ENCODE data around the gene UBE2R2.
"Not testable (repeated sequence)": the region's sequence is repeated elsewhere in the genome, so short reads cannot be mapped to it uniquely, and the experiment has no call there.

The UBE2R2 gene

DNA sequence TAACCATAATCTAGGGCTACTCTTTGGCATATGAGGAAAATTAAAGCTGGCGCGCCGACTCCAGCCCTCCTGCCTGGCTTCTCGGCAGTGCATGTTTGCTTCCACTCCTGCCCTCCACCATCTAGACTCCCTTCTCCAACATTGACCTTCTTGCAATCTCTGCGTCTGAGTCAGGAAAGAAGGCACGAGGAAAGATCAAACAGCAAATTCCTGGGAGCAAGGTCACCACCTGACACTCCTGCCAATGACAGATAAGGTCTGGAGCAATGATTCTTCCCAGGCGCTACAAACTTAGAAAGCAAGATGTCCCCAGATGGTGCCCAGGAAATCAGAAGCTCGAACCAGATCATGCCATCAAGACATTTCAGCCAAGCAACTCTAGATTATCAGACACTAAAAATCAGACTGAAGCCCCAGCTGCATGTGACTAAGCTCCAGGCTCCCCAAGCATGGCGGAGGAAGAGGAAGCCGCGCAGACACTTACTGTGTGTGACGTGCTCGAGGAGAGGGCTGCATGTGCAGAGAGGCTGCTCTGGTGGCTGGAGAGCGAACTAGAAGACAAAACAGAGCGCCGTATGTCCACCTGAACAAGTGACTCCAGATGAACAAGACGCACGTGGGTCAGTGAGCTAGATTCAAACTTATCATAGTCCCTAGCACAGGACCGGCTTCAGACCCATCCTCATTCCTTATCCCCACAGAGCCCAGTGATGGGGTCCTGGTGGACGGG lies 115.3 kb downstream of the UBE2R2 start:
- no peak for DNase-seq

DNA sequence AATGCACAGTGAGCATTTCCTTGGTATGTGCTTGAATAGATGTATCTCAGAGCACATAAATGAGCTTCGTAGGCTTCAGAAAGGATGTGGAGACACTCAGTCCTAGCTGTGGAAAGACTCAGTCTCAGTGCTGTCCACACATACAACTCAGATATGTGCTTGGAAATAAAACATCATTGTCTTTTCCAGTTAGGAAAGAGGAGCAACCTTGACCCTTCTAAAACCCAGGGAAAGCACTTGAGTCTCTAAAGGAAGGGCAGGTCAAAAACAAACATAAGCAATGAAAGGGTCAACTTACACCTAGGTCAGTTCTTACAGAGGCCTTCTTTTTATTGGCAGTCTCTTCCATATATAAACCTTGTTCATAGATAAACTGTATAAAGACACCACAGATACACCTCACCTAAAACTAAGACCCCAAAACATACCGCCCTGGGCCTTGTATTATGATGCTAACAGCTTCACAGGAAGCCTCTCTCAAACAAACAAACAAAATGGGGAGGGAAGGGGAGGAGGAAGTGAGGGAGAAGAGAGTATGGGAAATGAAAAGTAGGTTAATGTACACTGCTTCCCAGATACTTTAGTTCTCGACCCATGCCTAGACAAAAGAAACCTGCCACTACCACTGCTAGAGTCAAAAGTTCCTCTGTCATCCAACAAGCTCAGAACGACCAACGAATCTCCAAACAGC lies 117.4 kb downstream of the UBE2R2 start:
- DNase-seq: no peak

DNA sequence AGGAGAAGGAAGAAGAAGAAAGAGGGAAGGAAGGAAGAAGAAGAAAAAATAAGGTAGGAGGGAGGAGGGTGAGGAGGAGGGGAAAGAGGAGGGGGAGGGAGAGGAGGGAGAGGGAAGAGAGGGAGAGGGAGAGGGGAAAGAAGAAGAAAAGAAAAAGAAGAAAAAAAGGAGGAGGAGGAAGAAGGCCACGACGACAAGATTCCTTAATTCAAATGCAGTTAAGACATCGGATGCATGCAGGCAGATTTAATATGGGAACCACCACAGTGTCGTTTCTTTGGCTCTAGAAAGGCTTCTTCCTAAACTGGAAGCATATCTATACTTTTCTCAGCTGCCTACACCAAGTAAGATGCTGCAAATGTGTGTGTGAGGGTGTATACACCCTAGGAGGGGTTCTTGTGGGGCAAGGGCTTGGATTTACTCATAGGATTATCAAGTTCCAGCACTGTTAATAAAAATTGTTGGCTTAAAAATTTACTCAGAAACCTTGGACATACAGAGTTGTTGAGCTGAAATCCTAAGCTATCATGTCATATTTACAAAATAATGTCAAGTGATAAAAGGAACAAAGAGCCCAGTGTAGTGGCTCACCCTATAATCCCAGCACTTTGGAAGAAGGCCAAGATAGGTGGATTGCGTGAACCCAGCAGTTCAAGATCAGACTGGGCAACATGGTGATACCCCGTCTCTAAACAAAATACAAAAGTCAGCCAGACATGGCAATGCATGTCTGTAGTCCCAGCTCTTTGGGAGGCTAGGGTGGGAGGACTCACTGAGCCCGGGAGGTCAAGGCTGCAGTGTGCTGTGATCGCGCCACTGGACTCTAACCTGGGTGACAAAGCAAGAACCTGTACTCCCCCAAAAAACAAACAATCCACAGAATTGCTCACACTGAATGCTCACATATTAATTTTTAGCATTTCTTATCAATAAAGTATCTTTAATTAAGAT lies 123.2 kb downstream of the UBE2R2 start:
- no peak for DNase-seq

DNA sequence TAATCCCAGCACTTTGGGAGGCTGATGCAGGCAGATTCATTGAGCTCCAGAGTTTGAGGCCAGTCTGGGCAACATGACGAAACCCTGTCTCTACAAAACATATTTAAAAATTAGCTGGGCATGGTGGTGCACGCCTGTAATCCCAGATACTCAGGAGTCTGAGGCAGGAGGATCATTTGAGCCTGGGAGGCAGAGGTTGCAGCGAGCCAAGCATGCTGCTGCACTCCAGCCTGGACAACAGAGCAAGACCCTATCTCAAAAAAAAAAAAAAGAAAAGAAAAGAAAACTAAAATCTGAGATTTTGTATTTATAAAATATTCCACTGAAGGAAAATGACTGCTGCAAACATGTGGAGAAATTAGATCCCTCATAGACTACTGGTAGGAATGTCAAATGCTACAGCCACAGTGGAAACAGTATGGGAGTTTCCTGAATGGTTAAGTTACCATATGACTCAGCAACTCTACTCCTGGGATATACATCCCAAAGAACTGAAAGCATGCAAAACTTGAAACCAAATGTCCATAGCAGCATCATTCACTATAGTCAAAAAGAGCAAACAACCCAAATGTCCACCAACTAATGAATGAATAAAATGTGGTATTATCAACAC lies 125.6 kb downstream of the UBE2R2 start:
- no peak for DNase-seq

DNA sequence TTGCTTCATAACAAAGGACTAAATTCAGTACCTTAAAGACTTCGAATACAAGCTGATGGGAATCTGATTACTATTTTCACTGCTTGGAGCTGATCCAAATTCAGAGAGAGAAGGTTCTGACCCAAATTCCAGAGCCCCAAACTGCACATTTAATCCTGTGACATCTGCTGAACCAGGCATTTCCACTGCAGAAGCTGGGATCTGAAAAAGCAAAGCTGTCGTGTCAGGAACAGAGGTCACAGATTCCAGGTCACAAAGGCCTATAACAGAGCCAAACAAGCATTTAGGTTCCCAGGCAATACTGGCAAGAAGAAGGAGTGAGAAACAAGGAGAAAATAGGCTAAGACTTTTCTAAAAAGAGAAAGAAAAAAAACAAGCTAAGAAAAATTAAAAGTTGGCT lies 126.4 kb downstream of the UBE2R2 start:
- DNase-seq: no peak

DNA sequence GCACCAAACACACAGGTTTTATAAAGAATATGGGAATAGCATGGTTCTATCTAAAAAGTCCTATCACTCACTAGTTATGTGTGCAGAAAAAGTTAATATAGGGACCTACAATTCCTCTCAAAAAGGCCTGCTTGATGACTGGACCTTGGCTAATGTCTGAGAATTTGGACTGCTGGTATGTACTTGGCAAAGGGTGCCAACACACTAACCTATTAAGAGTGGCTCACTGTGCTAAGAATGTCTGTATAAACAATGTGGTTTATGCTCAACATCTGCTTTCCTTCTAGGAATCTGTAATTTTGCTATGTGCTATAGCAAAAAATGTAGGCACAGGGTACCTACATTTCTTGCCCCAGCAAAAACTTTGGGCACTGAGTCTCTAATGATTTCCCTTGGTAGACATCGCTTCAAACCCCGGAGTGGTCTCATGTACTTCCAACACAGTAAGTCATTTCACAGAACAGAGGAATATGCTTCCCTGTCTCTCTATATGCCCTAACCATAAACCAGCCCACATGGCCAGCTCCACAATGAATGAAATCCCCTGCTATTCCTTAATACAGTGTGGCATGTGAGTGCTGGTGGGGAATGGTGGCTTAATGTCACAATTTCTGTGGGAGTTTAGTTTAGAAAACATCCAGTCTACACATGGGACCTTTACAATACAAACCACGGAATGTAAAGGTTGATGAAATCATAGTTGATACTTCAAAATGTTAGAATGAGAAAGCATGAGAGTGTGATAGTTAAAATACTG lies 130.0 kb downstream of the UBE2R2 start:
- DNase-seq: no peak

DNA sequence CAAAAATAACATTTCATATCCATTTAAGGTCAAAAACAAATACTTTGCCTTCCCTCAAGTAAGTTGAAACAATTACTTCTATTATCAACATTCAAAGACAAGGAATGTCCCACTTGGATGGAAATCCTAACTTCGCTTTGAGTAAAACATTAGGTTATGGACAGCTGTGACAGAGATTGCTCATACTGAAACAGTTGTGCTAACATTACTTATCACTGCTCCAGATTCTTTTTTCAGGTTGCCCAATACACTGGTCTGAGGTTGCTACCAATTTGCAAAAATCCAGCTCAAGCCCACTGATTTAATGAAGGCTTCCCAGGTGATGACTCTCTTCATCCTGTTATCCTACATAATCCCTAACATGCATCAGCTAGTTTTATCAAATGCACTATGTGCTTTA lies 133.4 kb downstream of the UBE2R2 start:
- DNase-seq: no peak

DNA sequence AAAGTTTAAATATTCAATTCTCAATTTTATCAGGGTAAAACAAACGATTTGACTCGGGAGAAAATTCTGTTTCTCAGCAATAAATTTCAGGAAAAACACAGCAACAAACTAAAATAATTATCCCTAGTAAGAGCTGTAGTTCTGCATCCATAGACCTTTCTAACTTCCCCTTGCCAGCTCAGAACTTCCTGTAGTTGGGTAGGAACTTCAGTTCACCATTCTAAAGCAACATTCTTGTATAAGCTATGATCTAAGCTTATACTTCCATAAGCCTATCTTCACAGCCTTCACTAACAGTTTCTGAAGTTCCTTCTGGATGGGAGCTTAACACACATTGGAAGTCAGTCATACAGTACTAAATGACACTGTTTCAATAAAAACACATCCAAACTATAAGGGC lies 135.1 kb downstream of the UBE2R2 start:
- no peak for DNase-seq

DNA sequence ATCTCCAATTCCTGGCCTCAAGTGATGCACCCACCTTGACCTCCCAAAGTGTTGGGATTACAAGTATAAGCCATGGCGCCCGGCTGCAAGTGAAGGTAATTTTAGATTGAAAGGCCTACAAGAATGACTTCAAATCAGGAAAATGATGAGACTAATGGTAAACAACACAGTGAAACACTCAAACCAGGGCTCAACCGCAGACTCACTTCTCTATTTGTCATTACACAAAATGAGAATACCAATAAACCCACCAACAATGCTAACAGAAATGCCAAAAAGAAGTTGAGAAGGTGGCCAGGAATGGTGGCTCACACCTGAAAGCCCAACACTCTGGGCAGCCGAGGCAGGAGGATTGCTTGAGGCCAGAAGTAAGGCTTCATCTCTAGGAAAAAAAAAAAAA lies 139.6 kb downstream of the UBE2R2 start:
- DNase-seq: no peak

DNA sequence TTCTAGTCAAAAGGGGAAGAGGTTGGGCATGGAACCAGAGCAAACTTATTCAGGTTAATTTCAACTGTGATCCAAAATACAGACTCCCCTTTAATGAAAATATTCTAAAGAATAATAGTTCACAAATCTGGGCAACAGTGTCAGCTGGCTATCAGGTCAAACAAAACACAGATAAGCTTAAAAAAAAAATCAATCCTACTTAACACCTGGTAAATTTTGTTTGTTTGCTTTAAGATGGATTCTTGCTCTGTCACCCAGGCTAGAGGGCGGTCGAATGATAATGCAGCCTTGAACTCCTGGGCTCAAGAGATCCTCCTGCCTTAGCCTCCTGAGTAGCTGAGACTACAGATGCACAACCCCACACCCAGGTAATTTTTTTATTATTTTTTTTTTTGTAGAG lies 142.8 kb downstream of the UBE2R2 start:
- no peak for DNase-seq

DNA sequence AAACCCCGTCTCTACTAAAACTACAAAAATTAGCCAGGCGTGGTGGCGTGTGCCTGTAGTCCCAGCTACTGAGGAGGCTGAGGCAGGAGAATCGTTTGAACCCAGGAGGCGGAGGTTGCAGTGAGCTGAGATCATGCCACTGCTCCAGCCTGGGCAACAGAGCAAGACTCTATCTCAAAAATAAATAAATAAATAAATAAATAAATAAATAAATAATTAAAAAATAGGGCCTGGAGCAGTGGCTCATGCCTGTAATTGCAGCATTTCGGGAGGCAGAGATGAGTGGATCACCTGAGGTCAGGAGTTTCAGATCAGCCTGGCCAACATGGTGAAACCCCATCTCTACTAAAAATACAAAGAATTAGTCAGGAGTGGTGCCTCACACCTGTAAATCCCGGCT lies 145.5 kb downstream of the UBE2R2 start:
- not testable (repeated sequence) for DNase-seq

DNA sequence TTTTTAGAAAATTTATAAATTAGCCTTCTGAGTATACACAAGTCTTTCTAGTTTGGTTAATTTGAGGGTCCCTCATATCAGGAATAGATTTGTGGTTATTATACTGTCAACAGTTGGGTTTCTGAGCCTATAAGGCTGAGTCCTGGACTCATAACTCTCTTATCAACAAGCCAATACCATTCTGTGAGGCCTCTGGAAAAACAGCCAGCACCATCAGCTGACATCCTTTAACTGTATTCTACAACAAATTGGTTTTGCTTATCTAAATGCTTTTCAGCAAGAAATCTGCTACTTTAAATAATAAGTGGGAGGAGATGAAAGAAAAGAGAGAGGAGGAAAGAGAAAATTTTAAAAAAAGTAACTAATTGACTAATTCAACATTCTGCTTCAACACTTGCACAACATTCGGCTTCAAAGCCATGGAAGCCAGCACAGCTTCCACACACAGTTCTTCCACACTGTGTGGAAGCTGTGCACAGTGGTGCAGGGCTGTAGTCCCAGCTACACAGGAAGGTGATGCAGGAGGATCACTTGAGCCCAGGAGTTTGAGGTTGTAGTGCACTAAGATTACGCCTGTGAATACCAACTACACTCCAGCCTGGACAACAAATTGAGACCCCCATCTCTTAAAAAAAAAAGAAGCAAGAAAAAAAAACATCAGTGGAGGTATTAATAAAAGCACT lies 147.3 kb downstream of the UBE2R2 start:
- DNase-seq: no peak
